H1 (cell line): ENCODE measurements around the gene RRM2. TPM values are rescaled to one million over a fixed set of nuclear protein-coding genes. Genes with fewer than 3 reads are reported as not detected.

Experiments used
- CTCF ChIA-PET: fragments of 300-600 bp; sonication (Branson Sonifier 250); formaldehyde crosslinking; loops from one replicate; lab custom pipeline; 2021; ENCODE audit not compliant: partially characterized antibody; lab: Charles Lee
- POLR2A ChIA-PET: fragments of 300-600 bp; sonication (Branson Sonifier 250); formaldehyde crosslinking; loops from one replicate; lab custom pipeline; 2021; ENCODE audit warnings: inconsistent platforms; ENCODE audit not compliant: partially characterized antibody; lab: Charles Lee
- DNase-seq, 2 experiments: peaks; one replicate each; pipeline versions ENCODE4 v3.0.0 to v3.0.0-alpha.2; 2010 to 2022; ENCODE audit warnings: low spot score in 2 of 2, low read depth in 1 of 2, mixed read lengths in 1 of 2
- FAIRE-seq: peaks from 2 replicates; lab custom pipeline; 2011; peaks lifted over from hg19 to GRCh38; lab: Jason Lieb, UNC
- H2AFZ ChIP-seq: 2 replicates; pipeline ENCODE4 v1.8.1; 2012; ENCODE audit warnings: low read length, inconsistent platforms
- H2AK5ac ChIP-seq: 2 replicates; pipeline ENCODE4 v1.6.1; 2013; ENCODE audit warnings: low read depth, low read length
- H2BK120ac ChIP-seq: replicated peaks from 2 replicates; pipeline ENCODE3; 2013; ENCODE audit warnings: low read depth, low read length, inconsistent platforms
- H2BK12ac ChIP-seq: 2 replicates; pipeline ENCODE4 v1.6.1; 2013; ENCODE audit warnings: low read depth, low read length
- H2BK15ac ChIP-seq: 2 replicates; pipeline ENCODE4 v1.6.1; 2013; ENCODE audit warnings: low read length
- H2BK20ac ChIP-seq: 2 replicates; pipeline ENCODE4 v1.6.1; 2013; ENCODE audit warnings: low read length
- H2BK5ac ChIP-seq: 2 replicates; pipeline ENCODE4 v1.6.1; 2013; ENCODE audit warnings: low read depth, low read length
- H3K14ac ChIP-seq: 2 replicates; pipeline ENCODE4 v1.6.1; 2013; ENCODE audit warnings: inconsistent platforms; ENCODE audit not compliant: insufficient read length
- H3K18ac ChIP-seq: 2 replicates; pipeline ENCODE4 v1.6.1; 2013; ENCODE audit warnings: low read length; ENCODE audit errors: extremely low read depth
- H3K23ac ChIP-seq: 2 replicates; pipeline ENCODE4 v1.6.1; 2013; ENCODE audit warnings: inconsistent platforms; ENCODE audit not compliant: insufficient read length
- H3K23me2 ChIP-seq: 2 replicates; pipeline ENCODE4 v1.6.1; 2013; ENCODE audit warnings: low read depth, low read length
- H3K27ac ChIP-seq: 2 replicates; pipeline ENCODE4 v1.6.1; 2011; ENCODE audit warnings: low read depth, low read length, inconsistent platforms
- H3K27me3 ChIP-seq, 4 experiments: replicated peaks in 1 of 4; 1 replicate in 1 of 4; 2 replicates in 3 of 4; pipeline versions ENCODE4 v1.6.1 to v1.8.1; 2011 to 2013; ENCODE audit warnings: low read length in 3 of 4, mild to moderate bottlenecking in 3 of 4, inconsistent platforms in 2 of 4, mixed read lengths in 2 of 4, moderate library complexity in 1 of 4; ENCODE audit not compliant: control insufficient read depth in 3 of 4, insufficient read depth in 3 of 4; ENCODE audit errors: extremely low read depth in 1 of 4
- H3K36me3 ChIP-seq, 4 experiments: 2 replicates each; pipeline versions ENCODE4 v1.6.1 to v1.8.1; 2011 to 2013; ENCODE audit warnings: mild to moderate bottlenecking in 4 of 4, low read length in 3 of 4, moderate library complexity in 2 of 4, control low read depth in 1 of 4, inconsistent platforms in 1 of 4; ENCODE audit not compliant: insufficient read depth in 4 of 4, control insufficient read depth in 2 of 4
- H3K4ac ChIP-seq: replicated peaks from 2 replicates; pipeline ENCODE3; 2013; ENCODE audit warnings: low read length, low read depth, mixed read lengths, inconsistent platforms; ENCODE audit not compliant: insufficient read length
- H3K4me1 ChIP-seq, 4 experiments: replicated peaks in 1 of 4; 1 replicate in 1 of 4; 2 replicates in 3 of 4; pipeline versions ENCODE4 v1.6.1 to v1.8.1; 2011 to 2013; ENCODE audit warnings: low read length in 3 of 4, inconsistent platforms in 2 of 4, mixed read lengths in 1 of 4; ENCODE audit not compliant: insufficient read depth in 4 of 4, control insufficient read depth in 3 of 4
- H3K4me2 ChIP-seq, 2 experiments: 2 replicates each; pipeline versions ENCODE4 v1.6.1 to v1.8.1; 2011 to 2013; ENCODE audit warnings: low read depth in 2 of 2, low read length in 2 of 2, control low read depth in 1 of 2, inconsistent platforms in 1 of 2, mild to moderate bottlenecking in 1 of 2; ENCODE audit not compliant: insufficient read depth in 1 of 2
- H3K4me3 ChIP-seq, 4 experiments: fragments of 200-600, 300-600 bp in 1 of 4; sonication (generic), shearing (Covaris generic), sonication (Bioruptor Twin) in 1 of 4; 2 replicates each; pipeline versions ENCODE4 v1.5.1 to v1.8.1; 2011 to 2016; ENCODE audit warnings: low read length in 4 of 4, low read depth in 3 of 4, control low read depth in 2 of 4, inconsistent platforms in 2 of 4, mild to moderate bottlenecking in 2 of 4, mixed read lengths in 1 of 4, moderate library complexity in 1 of 4; ENCODE audit not compliant: insufficient read depth in 2 of 4; ENCODE audit errors: extremely low read depth in 1 of 4
- H3K56ac ChIP-seq: replicated peaks from 2 replicates; pipeline ENCODE3; 2013; ENCODE audit warnings: low read depth, mild to moderate bottlenecking, mixed read lengths, low read length, inconsistent platforms; ENCODE audit not compliant: insufficient read length
- H3K79me1 ChIP-seq: 2 replicates; pipeline ENCODE4 v1.6.1; 2013; ENCODE audit warnings: low read depth, low read length, control low read depth
- H3K79me2 ChIP-seq, 2 experiments: 2 replicates each; pipeline versions ENCODE4 v1.6.1 to v1.8.1; 2012 to 2013; ENCODE audit warnings: low read length in 2 of 2, mild to moderate bottlenecking in 2 of 2, inconsistent platforms in 1 of 2; ENCODE audit not compliant: insufficient read depth in 2 of 2, control insufficient read depth in 1 of 2
- H3K9ac ChIP-seq, 4 experiments: replicated peaks in 1 of 4; 1 replicate in 1 of 4; 2 replicates in 3 of 4; pipeline versions ENCODE4 v1.6.1 to v1.8.1; 2011 to 2013; ENCODE audit warnings: low read depth in 3 of 4, low read length in 3 of 4, control low read depth in 2 of 4, mild to moderate bottlenecking in 2 of 4, moderate library complexity in 2 of 4, inconsistent platforms in 1 of 4; ENCODE audit errors: extremely low read depth in 1 of 4
- H3K9me3 ChIP-seq, 2 experiments: 2 replicates each; pipeline versions ENCODE4 v1.6.1 to v1.8.1; 2012 to 2013; ENCODE audit warnings: mild to moderate bottlenecking in 2 of 2, moderate library complexity in 2 of 2, control low read depth in 1 of 2, inconsistent platforms in 1 of 2, low read depth in 1 of 2, low read length in 1 of 2, mixed read lengths in 1 of 2; ENCODE audit not compliant: insufficient read depth in 2 of 2
- H4K20me1 ChIP-seq, 2 experiments: replicated peaks in 1 of 2; 2 replicates each; pipeline versions ENCODE3 to v1.8.1; 2011 to 2013; ENCODE audit warnings: inconsistent platforms in 2 of 2, low read length in 2 of 2, mild to moderate bottlenecking in 1 of 2; ENCODE audit not compliant: insufficient read depth in 2 of 2, control insufficient read depth in 1 of 2
- H4K5ac ChIP-seq: 2 replicates; pipeline ENCODE4 v1.6.1; 2013; ENCODE audit warnings: low read length, low read depth, mixed read lengths, inconsistent platforms; ENCODE audit not compliant: insufficient read length
- H4K8ac ChIP-seq: 2 replicates; pipeline ENCODE4 v1.8.0; 2013; ENCODE audit warnings: mild to moderate bottlenecking, moderate library complexity, low read length, inconsistent platforms; ENCODE audit not compliant: insufficient read depth; ENCODE audit errors: extremely low read depth
- H4K91ac ChIP-seq: replicated peaks from 2 replicates; pipeline ENCODE3; 2013; ENCODE audit warnings: low read length, mixed read lengths, inconsistent platforms; ENCODE audit not compliant: insufficient read length
- BACH1 ChIP-seq: IDR thresholded peaks from 2 replicates; pipeline ENCODE4 v1.6.1; 2012; ENCODE audit warnings: low read length, improper control_type of control experiment
- HDAC2 ChIP-seq, 2 experiments: fragments of 300-600 bp in 1 of 2; sonication (generic) in 1 of 2; IDR thresholded peaks; 2 replicates each; pipeline ENCODE4 v1.6.1; 2011 to 2012; ENCODE audit warnings: low read depth in 2 of 2, low read length in 2 of 2, mild to moderate bottlenecking in 2 of 2, moderate library complexity in 2 of 2, borderline replicate concordance in 1 of 2, inconsistent platforms in 1 of 2
- HDAC6 ChIP-seq: IDR thresholded peaks from one replicate; pipeline ENCODE4 v1.7.1; 2012; ENCODE audit warnings: low read depth, mild to moderate bottlenecking, inconsistent platforms, low read length, moderate library complexity
- KDM4A ChIP-seq: IDR thresholded peaks from one replicate; pipeline ENCODE4 v1.7.1; 2012; ENCODE audit warnings: low read depth, mild to moderate bottlenecking, moderate library complexity, low read length, inconsistent platforms; ENCODE audit not compliant: severe bottlenecking
- SIRT6 ChIP-seq: IDR thresholded peaks from one replicate; pipeline ENCODE4 v1.7.1; 2012; ENCODE audit warnings: low read length, inconsistent platforms
- SP1 ChIP-seq: IDR thresholded peaks from 2 replicates; pipeline ENCODE4 v1.6.1; 2011; ENCODE audit warnings: low read depth, low read length
- SP4 ChIP-seq: IDR thresholded peaks from 2 replicates; pipeline ENCODE4 v1.6.1; 2012; ENCODE audit warnings: low read length, inconsistent platforms
- TAF7 ChIP-seq: optimal IDR thresholded peaks from 2 replicates; pipeline ENCODE3; 2011; ENCODE audit warnings: low read depth, mild to moderate bottlenecking, inconsistent platforms, low read length, moderate library complexity, borderline replicate concordance
- WGBS, 2 experiments: shearing (Covaris generic) in 1 of 2; methylation state at CpG; one replicate each; pipeline versions ENCODE4 v1.1.6 to v1.1.7; 2013 to 2015; ENCODE audit warnings: low lambda C conversion rate in 2 of 2, mixed read lengths in 2 of 2, inconsistent platforms in 1 of 2, low coverage in 1 of 2, missing lambda C conversion rate in 1 of 2; ENCODE audit not compliant: insufficient replicate concordance in 2 of 2, insufficient coverage in 1 of 2, insufficient read length in 1 of 2; ENCODE audit errors: extremely low coverage in 1 of 2, missing lambda C conversion rate in 1 of 2; 5-methylcytosine and 5-hydroxymethylcytosine counted together
- polyA plus RNA-seq, 7 experiments: library from polyadenylated mRNA; depleted of rRNA in 3 of 7; stranded (reverse) in 5 of 7; unstranded in 2 of 7; fragments of >200 nt in 5 of 7; fragments of 200-250 nt in 2 of 7; gene quantifications; 1 replicate in 5 of 7; 2 replicates in 1 of 7; 4 replicates in 1 of 7; pipeline versions ENCODE4 v1.2.1 to v1.2.3, GENCODE V29; 2011 to 2013; ENCODE audit warnings: missing spikeins in 2 of 7, mixed read lengths in 2 of 7
- total RNA-seq: library from RNA; stranded (reverse); fragmentation: NEBNext Ultra II Directional; extraction: Animal tissue kit (Norgen Biotek cat#: 25700); gene quantifications from 2 replicates; pipeline ENCODE4 v1.2.1, GENCODE V29; 2021
- TF ChIP-seq, protein P1 (sequence below): IDR thresholded peaks from 2 replicates; pipeline ENCODE4 v1.6.1; 2012; ENCODE audit warnings: inconsistent platforms
- TF ChIP-seq, protein P2 (sequence below): IDR thresholded peaks from 2 replicates; pipeline ENCODE4 v1.6.1; 2011; ENCODE audit warnings: low read depth, mild to moderate bottlenecking, low read length; ENCODE audit not compliant: insufficient read depth
- TF ChIP-seq, protein P3 (sequence below), 3 experiments: IDR thresholded peaks; 1 replicate in 2 of 3; 2 replicates in 1 of 3; pipeline versions ENCODE4 v1.5.1 to v1.6.1; 2011; ENCODE audit warnings: low read length in 3 of 3, mild to moderate bottlenecking in 3 of 3, inconsistent platforms in 2 of 3, low read depth in 1 of 3, moderate library complexity in 1 of 3; ENCODE audit not compliant: insufficient read depth in 1 of 3; ENCODE audit errors: control extremely low read depth in 1 of 3

Gene RRM2
- total and polyA plus RNA-seq, 2 of the 8 experiments (the other 6 are each of a cell fraction or from before 2014, with no cell fraction given) = 37.7 to 215 TPM

DNA sequence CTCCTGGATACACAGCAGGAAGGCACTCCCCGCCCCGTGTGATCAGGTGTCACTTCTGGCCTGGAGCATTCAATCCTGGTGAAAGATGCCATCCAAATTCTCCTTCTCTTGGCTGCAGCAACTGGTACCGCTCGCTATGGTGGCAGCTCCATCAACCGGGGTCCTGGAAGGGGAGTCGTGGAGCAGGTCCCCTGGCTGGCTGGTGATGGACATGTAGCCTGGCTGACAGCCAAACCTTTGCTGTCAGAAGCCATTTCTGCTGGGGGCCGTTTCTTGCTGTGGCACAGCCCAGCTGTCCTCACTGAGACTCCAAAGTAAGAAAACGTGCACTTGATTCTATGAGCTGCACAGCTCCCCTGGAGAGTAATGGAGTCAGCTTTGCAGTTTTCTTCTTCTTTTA lies 35.2 kb upstream of the RRM2 start:
- no peak overlapping the region for H3K56ac ChIP-seq
- TF ChIP-seq SP4 (no peak), HDAC2 (IDR thresholded peaks at IDR 0.05; ENCODE audit: borderline replicate concordance in 1 of 2, low read depth in 2 of 2, low read length in 2 of 2) (no peak), KDM4A (no peak), HDAC6 (no peak), SIRT6 (no peak), BACH1 (no peak), TAF7 (no peak), SP1 (no peak)
- TF ChIP-seq, protein P1, sequence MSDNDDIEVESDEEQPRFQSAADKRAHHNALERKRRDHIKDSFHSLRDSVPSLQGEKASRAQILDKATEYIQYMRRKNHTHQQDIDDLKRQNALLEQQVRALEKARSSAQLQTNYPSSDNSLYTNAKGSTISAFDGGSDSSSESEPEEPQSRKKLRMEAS = no peak
- TF ChIP-seq, protein P2, sequence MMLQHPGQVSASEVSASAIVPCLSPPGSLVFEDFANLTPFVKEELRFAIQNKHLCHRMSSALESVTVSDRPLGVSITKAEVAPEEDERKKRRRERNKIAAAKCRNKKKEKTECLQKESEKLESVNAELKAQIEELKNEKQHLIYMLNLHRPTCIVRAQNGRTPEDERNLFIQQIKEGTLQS = no peak
- TF ChIP-seq, protein P3, sequence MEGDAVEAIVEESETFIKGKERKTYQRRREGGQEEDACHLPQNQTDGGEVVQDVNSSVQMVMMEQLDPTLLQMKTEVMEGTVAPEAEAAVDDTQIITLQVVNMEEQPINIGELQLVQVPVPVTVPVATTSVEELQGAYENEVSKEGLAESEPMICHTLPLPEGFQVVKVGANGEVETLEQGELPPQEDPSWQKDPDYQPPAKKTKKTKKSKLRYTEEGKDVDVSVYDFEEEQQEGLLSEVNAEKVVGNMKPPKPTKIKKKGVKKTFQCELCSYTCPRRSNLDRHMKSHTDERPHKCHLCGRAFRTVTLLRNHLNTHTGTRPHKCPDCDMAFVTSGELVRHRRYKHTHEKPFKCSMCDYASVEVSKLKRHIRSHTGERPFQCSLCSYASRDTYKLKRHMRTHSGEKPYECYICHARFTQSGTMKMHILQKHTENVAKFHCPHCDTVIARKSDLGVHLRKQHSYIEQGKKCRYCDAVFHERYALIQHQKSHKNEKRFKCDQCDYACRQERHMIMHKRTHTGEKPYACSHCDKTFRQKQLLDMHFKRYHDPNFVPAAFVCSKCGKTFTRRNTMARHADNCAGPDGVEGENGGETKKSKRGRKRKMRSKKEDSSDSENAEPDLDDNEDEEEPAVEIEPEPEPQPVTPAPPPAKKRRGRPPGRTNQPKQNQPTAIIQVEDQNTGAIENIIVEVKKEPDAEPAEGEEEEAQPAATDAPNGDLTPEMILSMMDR (IDR thresholded peaks at IDR 0.05; ENCODE audit: control extremely low read depth in 1 of 3, insufficient read depth in 1 of 3, low read depth in 1 of 3, low read length in 3 of 3) = no peak

More for the DNA sequence above, 35.2 kb upstream of the RRM2 start:
- Histone ChIP-seq H3K18ac (no peak overlapping the region), H2BK120ac (no peak overlapping the region), H4K20me1 (no peaks in the 10 kb centered on the region), H3K4me2 (no peak overlapping the region), H3K79me1 (no peaks in the 10 kb centered on the region), H2BK20ac (no peak overlapping the region), H3K9me3 (no peaks in the 10 kb centered on the region), H3K36me3 (no peaks in the 10 kb centered on the region), H3K79me2 (no peaks in the 10 kb centered on the region), H3K4ac (no peak overlapping the region), H2AK5ac (no peak overlapping the region), H4K8ac (no peak overlapping the region), H2BK12ac (no peak overlapping the region), H4K91ac (no peak overlapping the region), H3K23ac (no peak overlapping the region), H3K14ac (no peak overlapping the region), H3K27ac (no peak overlapping the region), H2AFZ (no peak overlapping the region), H2BK15ac (no peak overlapping the region), H3K4me3 (no peak overlapping the region), H3K4me1 (no peaks in the 10 kb centered on the region), H3K23me2 (no peaks in the 10 kb centered on the region), H3K9ac (no peak overlapping the region), H3K27me3 (no peaks in the 10 kb centered on the region), H4K5ac (no peak overlapping the region), H2BK5ac (no peak overlapping the region)
- DNase-seq (no peak), FAIRE-seq (no peak)
- POLR2A ChIA-PET = interaction anchor here (0.7 to 1.3 kb wide), 2 partner anchors 8 to 665 kb away, joined by 3 read pairs; no protein-coding TSS in a partner anchor
- WGBS, 2 experiments = 80% methylated on average over 8 of the region's 8 CpGs; no CpG with 5 or more reads in 1 of the 2 experiments
- CTCF ChIA-PET = interaction anchor here (0.8 to 24.1 kb wide), 6 partner anchors 10 to 319 kb away, joined by 3 to 429 read pairs (median 4); partner anchors contain the start of genes CYS1 and RRM2
